Measurements from ENCODE around the gene TSEN2. TPM values are rescaled to one million over a fixed set of nuclear protein-coding genes. Genes with fewer than 3 reads are reported as not detected.

The TSEN2 gene
- total RNA-seq, 1 donor from 2014 or later = 11.5 TPM

- Mint-ChIP-seq H3K27ac (ENCODE audit: unreplicated experiment) (no peak overlapping the region), H3K36me3 (ENCODE audit: unreplicated experiment) (peaks cover 7% of the 10 kb centered on the region), H3K4me1 (ENCODE audit: unreplicated experiment) (peaks cover under 1% of the 10 kb centered on the region), H3K27me3 (ENCODE audit: unreplicated experiment) (no peaks in the 10 kb centered on the region), H3K9me3 (ENCODE audit: unreplicated experiment) (no peaks in the 10 kb centered on the region), H3K4me3 (ENCODE audit: unreplicated experiment) (no peak overlapping the region)
- no peak for TF ChIP-seq CTCF (IDR thresholded peaks at IDR 0.05)
- no peak for DNase-seq (ENCODE audit: extremely low spot score, unreplicated experiment)
Observed at GRCh38 chr3:12490547-12490946, 6.3 kb downstream of the TSEN2 start.

GRCh38 chr3:12495749-12496452, 11.6 kb downstream of the TSEN2 start:
- H3K4me3 Mint-ChIP-seq (ENCODE audit: unreplicated experiment) = no peak overlapping the region
- no peak for TF ChIP-seq CTCF (IDR thresholded peaks at IDR 0.05)
- no peaks in the 10 kb centered on the region for H3K9me3 Mint-ChIP-seq (ENCODE audit: unreplicated experiment)
- no peaks in the 10 kb centered on the region for H3K4me1 Mint-ChIP-seq (ENCODE audit: unreplicated experiment)
- peaks cover 21% of the 10 kb centered on the region for H3K36me3 Mint-ChIP-seq (ENCODE audit: unreplicated experiment)
- H3K27ac Mint-ChIP-seq (ENCODE audit: unreplicated experiment) = no peak overlapping the region
- no peak for DNase-seq (ENCODE audit: extremely low spot score, unreplicated experiment)
- no peaks in the 10 kb centered on the region for H3K27me3 Mint-ChIP-seq (ENCODE audit: unreplicated experiment)

GRCh38 chr3:12496453-12496761, 12.1 kb downstream of the TSEN2 start:
- no peak overlapping the region for H3K27ac Mint-ChIP-seq (ENCODE audit: unreplicated experiment)
- H3K36me3 Mint-ChIP-seq (ENCODE audit: unreplicated experiment) = peaks cover 23% of the 10 kb centered on the region
- no peak for TF ChIP-seq CTCF (IDR thresholded peaks at IDR 0.05)
- H3K27me3 Mint-ChIP-seq (ENCODE audit: unreplicated experiment) = no peaks in the 10 kb centered on the region
- no peaks in the 10 kb centered on the region for H3K9me3 Mint-ChIP-seq (ENCODE audit: unreplicated experiment)
- H3K4me3 Mint-ChIP-seq (ENCODE audit: unreplicated experiment) = no peak overlapping the region
- H3K4me1 Mint-ChIP-seq (ENCODE audit: unreplicated experiment) = peaks cover 2% of the 10 kb centered on the region
- DNase-seq (ENCODE audit: extremely low spot score, unreplicated experiment) = no peak

- H3K9me3 Mint-ChIP-seq (ENCODE audit: unreplicated experiment) = no peaks in the 10 kb centered on the region
- H3K4me3 Mint-ChIP-seq (ENCODE audit: unreplicated experiment) = no peak overlapping the region
- no peak for DNase-seq (ENCODE audit: extremely low spot score, unreplicated experiment)
- H3K27ac Mint-ChIP-seq (ENCODE audit: unreplicated experiment) = no peak overlapping the region
- H3K4me1 Mint-ChIP-seq (ENCODE audit: unreplicated experiment) = peaks cover 7% of the 10 kb centered on the region
- no peaks in the 10 kb centered on the region for H3K27me3 Mint-ChIP-seq (ENCODE audit: unreplicated experiment)
- TF ChIP-seq CTCF (IDR thresholded peaks at IDR 0.05) = no peak
- H3K36me3 Mint-ChIP-seq (ENCODE audit: unreplicated experiment) = peaks cover 29% of the 10 kb centered on the region
Observed at GRCh38 chr3:12499474-12499873, 15.2 kb downstream of the TSEN2 start.

- TF ChIP-seq CTCF (IDR thresholded peaks at IDR 0.05) = no peak
- H3K27me3 Mint-ChIP-seq (ENCODE audit: unreplicated experiment) = no peaks in the 10 kb centered on the region
- H3K4me3 Mint-ChIP-seq (ENCODE audit: unreplicated experiment) = no peak overlapping the region
- no peak overlapping the region for H3K27ac Mint-ChIP-seq (ENCODE audit: unreplicated experiment)
- H3K4me1 Mint-ChIP-seq (ENCODE audit: unreplicated experiment) = peaks cover 7% of the 10 kb centered on the region
- H3K9me3 Mint-ChIP-seq (ENCODE audit: unreplicated experiment) = no peaks in the 10 kb centered on the region
- H3K36me3 Mint-ChIP-seq (ENCODE audit: unreplicated experiment) = peaks cover 28% of the 10 kb centered on the region
- no peak for DNase-seq (ENCODE audit: extremely low spot score, unreplicated experiment)
Observed at GRCh38 chr3:12501360-12502020, 17.2 kb downstream of the TSEN2 start.

Measured in osteocyte (in vitro differentiated cells).